IMR-90 (cell line): ENCODE results near the gene TRIM38. TPM values are rescaled to one million over a fixed set of nuclear protein-coding genes. Genes with fewer than 3 reads are reported as not detected.

ENCODE experiments used
- ATAC-seq: fragments of 200-7000 bp; cut with Tn5 transposase; 2 replicates; pipeline ENCODE4 v1.9.1; 2020; ENCODE audit warnings: low read depth, mild to moderate bottlenecking, moderate library complexity
- BruUV-seq: library from RNA; stranded (reverse); fragments of 400-500 nt; replicated peaks from 2 replicates; lab custom pipeline; 2021; lab: Mats Ljungman, UMichigan
- CTCF ChIA-PET: fragments of 300-600 bp; formaldehyde crosslinking; extraction: SDS; loops from one replicate; lab custom pipeline; 2021; ENCODE audit warnings: antibody characterized with exemption; lab: Yijun Ruan, JAX
- POLR2A ChIA-PET: fragments of 300-600 bp; sonication (Branson Sonifier 250); formaldehyde crosslinking; loops from one replicate; lab custom pipeline; 2022; ENCODE audit warnings: antibody characterized with exemption; ENCODE audit not compliant: unreplicated experiment; lab: Charles Lee
- DNase-seq: peaks from one replicate; pipeline ENCODE4 v3.0.0; 2013
- H2AFZ ChIP-seq: replicated peaks from 2 replicates; pipeline ENCODE3; 2013; ENCODE audit warnings: low read length, mild to moderate bottlenecking; ENCODE audit not compliant: poor library complexity
- H2AK5ac ChIP-seq: 2 replicates; pipeline ENCODE4 v1.6.1; 2013; ENCODE audit warnings: low read depth, low read length, inconsistent platforms
- H2AK9ac ChIP-seq: replicated peaks from 2 replicates; pipeline ENCODE3; 2013; ENCODE audit warnings: mild to moderate bottlenecking, low read depth, low read length, moderate library complexity; ENCODE audit not compliant: poor library complexity
- H2BK120ac ChIP-seq: 2 replicates; pipeline ENCODE4 v1.6.1; 2013; ENCODE audit warnings: low read depth, low read length, inconsistent platforms
- H2BK15ac ChIP-seq: 3 replicates; pipeline ENCODE4 v1.6.1; 2013; ENCODE audit warnings: low read depth, low read length, inconsistent platforms
- H2BK20ac ChIP-seq: 2 replicates; pipeline ENCODE4 v1.6.1; 2013; ENCODE audit warnings: low read depth, mild to moderate bottlenecking, inconsistent platforms, low read length, moderate library complexity
- H2BK5ac ChIP-seq: 2 replicates; pipeline ENCODE4 v1.6.1; 2013; ENCODE audit warnings: mild to moderate bottlenecking, low read depth, low read length, inconsistent platforms; ENCODE audit not compliant: poor library complexity, severe bottlenecking
- H3K14ac ChIP-seq: replicated peaks from 2 replicates; pipeline ENCODE4 v1.6.1; 2013; ENCODE audit warnings: low read depth, low read length, inconsistent platforms
- H3K18ac ChIP-seq: 2 replicates; pipeline ENCODE4 v1.6.1; 2013; ENCODE audit warnings: low read depth, low read length, control low read depth
- H3K23ac ChIP-seq: 2 replicates; pipeline ENCODE4 v1.6.1; 2013; ENCODE audit warnings: low read depth, low read length, inconsistent platforms
- H3K27ac ChIP-seq: 2 replicates; pipeline ENCODE4 v1.5.1; 2013; ENCODE audit warnings: mild to moderate bottlenecking, control low read depth, low read length; ENCODE audit not compliant: insufficient read depth
- H3K27me3 ChIP-seq: 2 replicates; pipeline ENCODE4 v1.6.1; 2013; ENCODE audit warnings: low read length; ENCODE audit not compliant: control insufficient read depth, insufficient read depth
- H3K36me3 ChIP-seq: 2 replicates; pipeline ENCODE4 v1.6.1; 2013; ENCODE audit warnings: low read length, mixed read lengths; ENCODE audit not compliant: control insufficient read depth, insufficient read depth
- H3K4ac ChIP-seq: 2 replicates; pipeline ENCODE4 v1.6.1; 2013; ENCODE audit warnings: low read depth, low read length, inconsistent platforms
- H3K4me1 ChIP-seq: 2 replicates; pipeline ENCODE4 v1.6.1; 2013; ENCODE audit warnings: low read length, mixed read lengths; ENCODE audit not compliant: control insufficient read depth, insufficient read depth
- H3K4me2 ChIP-seq: 2 replicates; pipeline ENCODE4 v1.6.1; 2013; ENCODE audit warnings: low read depth, mild to moderate bottlenecking, control low read depth, low read length, moderate library complexity
- H3K4me3 ChIP-seq: 2 replicates; pipeline ENCODE4 v1.5.1; 2013; ENCODE audit warnings: low read depth, mild to moderate bottlenecking, control low read depth, low read length, moderate library complexity; ENCODE audit not compliant: insufficient read depth
- H3K56ac ChIP-seq: 2 replicates; pipeline ENCODE4 v1.6.1; 2013; ENCODE audit warnings: low read length, inconsistent platforms; ENCODE audit not compliant: insufficient read depth; ENCODE audit errors: extremely low read depth
- H3K79me1 ChIP-seq, 2 experiments: 2 replicates each; pipeline ENCODE4 v1.6.1; 2013; ENCODE audit warnings: low read length in 2 of 2, inconsistent platforms in 1 of 2, low read depth in 1 of 2
- H3K9ac ChIP-seq: 2 replicates; pipeline ENCODE4 v1.6.1; 2013; ENCODE audit warnings: low read depth, low read length, control low read depth
- H3K9me1 ChIP-seq: 2 replicates; pipeline ENCODE4 v1.6.1; 2013; ENCODE audit warnings: low read length, inconsistent platforms; ENCODE audit not compliant: insufficient read depth
- H3K9me3 ChIP-seq: 2 replicates; pipeline ENCODE4 v1.6.1; 2013; ENCODE audit warnings: low read length; ENCODE audit not compliant: control insufficient read depth, insufficient read depth
- H4K20me1 ChIP-seq: 2 replicates; pipeline ENCODE4 v1.6.1; 2013; ENCODE audit warnings: low read length, inconsistent platforms; ENCODE audit not compliant: insufficient read depth
- H4K5ac ChIP-seq: 2 replicates; pipeline ENCODE4 v1.6.1; 2013; ENCODE audit warnings: mild to moderate bottlenecking, low read depth, low read length, control low read depth
- H4K8ac ChIP-seq, 2 experiments: 2 replicates each; pipeline ENCODE4 v1.6.1; 2013; ENCODE audit warnings: low read depth in 2 of 2, low read length in 2 of 2, control low read depth in 1 of 2, inconsistent platforms in 1 of 2
- H4K91ac ChIP-seq: 2 replicates; pipeline ENCODE4 v1.6.1; 2013; ENCODE audit warnings: low read depth, low read length, inconsistent platforms; ENCODE audit not compliant: insufficient read depth
- CTCF ChIP-seq: conservative IDR thresholded peaks from 2 replicates; pipeline ENCODE4 v1.5.1; 2012; ENCODE audit warnings: mild to moderate bottlenecking, low read depth, low read length, improper control_type of control experiment
- ELK1 ChIP-seq: fragments of 150-350 bp; IDR thresholded peaks from 2 replicates; pipeline ENCODE4 v1.6.1; 2016; ENCODE audit warnings: low read depth, mild to moderate bottlenecking, low read length, moderate library complexity, borderline replicate concordance
- FOS ChIP-seq: fragments of 150-350 bp; IDR thresholded peaks from 2 replicates; pipeline ENCODE4 v1.6.1; 2016; ENCODE audit warnings: low read depth, low read length
- MAFK ChIP-seq: IDR thresholded peaks from 2 replicates; pipeline ENCODE4 v1.6.1; 2012; ENCODE audit warnings: low read depth, low read length, improper control_type of control experiment
- MAZ ChIP-seq: IDR thresholded peaks from 2 replicates; pipeline ENCODE4 v1.6.1; 2012; ENCODE audit warnings: low read depth, mild to moderate bottlenecking, low read length, improper control_type of control experiment, moderate library complexity, borderline replicate concordance
- MXI1 ChIP-seq: IDR thresholded peaks from 2 replicates; pipeline ENCODE4 v1.6.1; 2012; ENCODE audit warnings: low read depth, mild to moderate bottlenecking, low read length, moderate library complexity, borderline replicate concordance
- NFE2L2 ChIP-seq: fragments of 150-350 bp; IDR thresholded peaks from 2 replicates; pipeline ENCODE4 v1.6.1; 2016; ENCODE audit warnings: low read depth, mild to moderate bottlenecking, low read length
- POLR2A ChIP-seq: IDR thresholded peaks from 2 replicates; pipeline ENCODE4 v1.6.1; 2012; ENCODE audit warnings: mild to moderate bottlenecking, low read depth, low read length
- RCOR1 ChIP-seq: IDR thresholded peaks from 2 replicates; pipeline ENCODE4 v1.6.1; 2012; ENCODE audit warnings: mild to moderate bottlenecking, low read length, improper control_type of control experiment; ENCODE audit not compliant: insufficient replicate concordance
- RFX5 ChIP-seq: IDR thresholded peaks from 2 replicates; pipeline ENCODE4 v1.8.0; 2012; ENCODE audit warnings: low read depth, mild to moderate bottlenecking, low read length, moderate library complexity
- SMC3 ChIP-seq: fragments of 150-350 bp; IDR thresholded peaks from 2 replicates; pipeline ENCODE4 v1.6.1; 2016; ENCODE audit warnings: low read depth, mild to moderate bottlenecking, antibody characterized with exemption, low read length, moderate library complexity
- USF2 ChIP-seq: fragments of 150-350 bp; IDR thresholded peaks from 2 replicates; pipeline ENCODE4 v1.6.1; 2017; ENCODE audit warnings: mild to moderate bottlenecking, antibody characterized with exemption, low read length, low read depth
- WGBS, 2 experiments: methylation state at CpG; one replicate each; pipeline versions ENCODE4 v1.1.5 to v1.1.7; 2013; ENCODE audit warnings: missing lambda C conversion rate in 2 of 2; ENCODE audit not compliant: insufficient read length in 1 of 2; ENCODE audit errors: extremely low coverage in 2 of 2; 5-methylcytosine and 5-hydroxymethylcytosine counted together
- dilution Hi-C: fragments of 300-500 bp; cut with HindIII; formaldehyde crosslinking; loops from one replicate; pipeline ENCODE4 v1.14.3; 2018; ENCODE audit warnings: low sequenced_read_pairs; ENCODE audit not compliant: unreplicated experiment
- in situ Hi-C: fragments of 300-500 bp; cut with MboI; formaldehyde crosslinking; loops from 3 replicates; pipeline ENCODE4 v1.14.3; 2019; ENCODE audit warnings: low sequenced_read_pairs, inconsistent platforms, mixed read lengths
- intact Hi-C: fragments of 100-400 bp; cut with micrococcal nuclease; formaldehyde crosslinking; loops from 2 replicates; pipeline ENCODE4 v1.10.0; 2022
- polyA plus RNA-seq, 3 experiments: library from polyadenylated mRNA; depleted of rRNA; stranded (reverse); fragments of >200 nt; gene quantifications; 2 replicates each; pipeline ENCODE4 v1.2.3, GENCODE V29; 2012; ENCODE audit warnings: low replicate concordance in 1 of 3
- total RNA-seq: library from RNA; depleted of rRNA; stranded (reverse); fragments of >200 nt; gene quantifications from 2 replicates; pipeline ENCODE4 v1.2.3, GENCODE V29; 2012

Gene TRIM38
- total and polyA plus RNA-seq, 2 of the 4 experiments (the other 2 are of a cell fraction), result 4.1 to 6.3 TPM

- ChIA-PET CTCF (interaction anchor here (0.5 to 2.8 kb wide), 21 partner anchors 10 to 466 kb away, joined by 3 to 34 read pairs (median 5); partner anchors contain the start of gene TRIM38), POLR2A (interaction anchor here (0.6 to 1.2 kb wide), 2 partner anchors 28 to 34 kb away, joined by 3 to 4 read pairs; a partner anchor contains a TSS)
- no peaks in the 10 kb centered on the region for H3K9me3 ChIP-seq
- peak overlapping the region; percentile 84 for H3K27ac ChIP-seq
- peak overlapping the region; percentile 98 for H3K23ac ChIP-seq
- H2BK15ac ChIP-seq, result peak overlapping the region; percentile 60; the same call in 1 of the 3 replicates
- peak overlapping the region; percentile 91 for H2AK9ac ChIP-seq
- H3K18ac ChIP-seq, result peak overlapping the region; percentile 66
- H3K56ac ChIP-seq, result peak overlapping the region; percentile 94
- peak overlapping the region; percentile 74 to 90 for H4K8ac ChIP-seq
- peak overlapping the region; percentile 94 for H3K4me2 ChIP-seq
- H3K9me1 ChIP-seq, result no peaks in the 10 kb centered on the region; the same call in 1 of the 2 replicates
- no peak overlapping the region for H2BK20ac ChIP-seq
- whole genome bisulfite sequencing, 2 experiments, result 2% methylated on average over 9 of the region's 52 CpGs; no CpG with 5 or more reads in 1 of the 2 experiments
- H3K79me1 ChIP-seq, result 0 out of 4 replicates have a peak, but pooled peaks cover 0 to 5% of the 10 kb centered on the region in 2 experiments
- BruUV-seq, result no TSS peak
- ATAC-seq, result peak; percentile 98
- peak overlapping the region; percentile 85 for H4K91ac ChIP-seq
- in situ Hi-C loops, result no loop called here
- H2BK120ac ChIP-seq, result peak overlapping the region; percentile 80
- no peaks in the 10 kb centered on the region for H3K27me3 ChIP-seq
- no peak overlapping the region for H2AK5ac ChIP-seq
- peak overlapping the region; percentile 97 for H2AFZ ChIP-seq
- H3K4ac ChIP-seq, result peak overlapping the region; percentile 94
- H3K14ac ChIP-seq, result peak overlapping the region; percentile 97
- DNase-seq, result peak; percentile 90
- H4K5ac ChIP-seq, result peak overlapping the region; percentile 81
- dilution Hi-C loops, result no loop called here
- peak overlapping the region; percentile 82 for H3K4me3 ChIP-seq
- H3K36me3 ChIP-seq, result peaks cover 4% of the 10 kb centered on the region; the same call in 1 of the 2 replicates
- intact Hi-C loops, result no loop called here
- peak overlapping the region; percentile 85 for H3K9ac ChIP-seq
- no peaks in the 10 kb centered on the region for H4K20me1 ChIP-seq
- peak overlapping the region; percentile 90 for H2BK5ac ChIP-seq
- H3K4me1 ChIP-seq, result peaks cover 8% of the 10 kb centered on the region; the same call in 1 of the 2 replicates
- TF ChIP-seq FOS (no peak), RCOR1 (peak; percentile 56), ELK1 (no peak), MXI1 (peak; percentile 51; the same call in 1 of the 2 replicates), POLR2A (peak; percentile 73; the same call in 1 of the 2 replicates), NFE2L2 (no peak), SMC3 (peak; percentile 45), MAFK (no peak), RFX5 (0 out of 2 replicates have a peak, but pooled peaks have one; percentile 34), CTCF (peak; percentile 100), MAZ (peak; percentile 98), USF2 (no peak)
Observed at GRCh38 chr6:25992413-25993340, 30.1 kb downstream of the TRIM38 start.
